Pancreas (tissue), 10 donors: ENCODE results near the gene EMILIN3. TPM values are rescaled to one million over a fixed set of nuclear protein-coding genes. Genes with fewer than 3 reads are reported as not detected.

Experiments
- ATAC-seq, 4 donors: fragments of 200-7000 bp; cut with Tn5 transposase; one replicate each; pipeline versions ENCODE4 v1.8.0 to v1.9.1; 2020; ENCODE audit warnings: mild to moderate bottlenecking in 4 of 4, moderate library complexity in 4 of 4
- DNase-seq, 6 donors: peaks; one replicate each; pipeline ENCODE4 v3.0.0-alpha.2; 2020
- FAIRE-seq: peaks from 2 replicates; lab custom pipeline; 2012; peaks lifted over from hg19 to GRCh38; lab: Jason Lieb, UNC
- H3K27ac ChIP-seq, 4 donors: fragments of 200-600 bp; sonication (generic); 1 replicate in 3 of 4; 2 replicates in 1 of 4; pipeline versions ENCODE4 v1.5.0 to v1.8.0; 2020
- H3K27me3 ChIP-seq, 4 donors: fragments of 200-600 bp; one replicate each; pipeline ENCODE4 v1.8.0; 2021
- H3K36me3 ChIP-seq, 3 donors: fragments of 200-600 bp; sonication (generic) in 1 of 3; one replicate each; pipeline versions ENCODE4 v1.5.0 to v1.8.0; 2020 to 2021
- H3K4me1 ChIP-seq, 3 donors: fragments of 200-600 bp; one replicate each; pipeline ENCODE4 v1.8.0; 2021
- H3K4me3 ChIP-seq, 4 donors: fragments of 200-600 bp; sonication (generic) in 2 of 4; one replicate each; pipeline versions ENCODE4 v1.5.0 to v1.8.0; 2020 to 2021
- H3K9me3 ChIP-seq, 4 donors: fragments of 200-600 bp; one replicate each; pipeline ENCODE4 v1.8.0; 2021
- WGBS, 2 donors: extraction: QIAGEN DNeasy Blood & Tissue Kit; methylation state at CpG; one replicate each; pipeline ENCODE4 v1.1.7; 2013; 5-methylcytosine and 5-hydroxymethylcytosine counted together
- intact Hi-C, 3 donors: fragments of 100-400 bp; cut with DNase I; formaldehyde crosslinking; loops; one replicate each; pipeline versions ENCODE4 v1.11.1 to v1.14.2; 2022
- polyA plus RNA-seq, 2 donors: library from polyadenylated mRNA; stranded (reverse); fragments of 200-250 nt; gene quantifications; one replicate each; pipeline ENCODE4 v1.2.3, GENCODE V29; 2013
- total RNA-seq, 6 donors: library from RNA; stranded (reverse); fragmentation: NEBNext Ultra II Directional in 4 of 6; extraction: Animal tissue kit (Norgen Biotek cat#: 25700) in 4 of 6; gene quantifications; one replicate each; pipeline versions ENCODE4 v1.2.1 to v1.2.4, GENCODE V29; 2021 to 2023
- TF ChIP-seq, protein P1 (sequence below), 4 donors: fragments of 200-600 bp; sonication (generic) in 3 of 4; IDR thresholded peaks; one replicate each; pipeline versions ENCODE4 v1.5.0 to v1.8.0; 2021; ENCODE audit warnings: antibody characterized with exemption in 4 of 4
- donor health status: healthy with polysubstance abuse.
- donor health status: DM: no; HTN: no; CAD: no; lungs with moderate emphysema.
- donor health status: DM: no; HTN: no; CAD: no.
- donor health status: control.
- donor health status: control.
- donor health status: Bipolar disorder and iron deficiency.
- donor health status: DM: yes; HTN: yes; CAD: no.
- donor health status: DM: no; HTN: no; CAD: no.
- donor health status: DM: no; HTN: no; CAD: no.
- donor health status: DM: yes; HTN: yes; CAD: no.

Gene EMILIN3
- total and polyA plus RNA-seq, 8 donors = 0.04 to 0.33 (median 0.06) TPM; not detected in 3

DNA sequence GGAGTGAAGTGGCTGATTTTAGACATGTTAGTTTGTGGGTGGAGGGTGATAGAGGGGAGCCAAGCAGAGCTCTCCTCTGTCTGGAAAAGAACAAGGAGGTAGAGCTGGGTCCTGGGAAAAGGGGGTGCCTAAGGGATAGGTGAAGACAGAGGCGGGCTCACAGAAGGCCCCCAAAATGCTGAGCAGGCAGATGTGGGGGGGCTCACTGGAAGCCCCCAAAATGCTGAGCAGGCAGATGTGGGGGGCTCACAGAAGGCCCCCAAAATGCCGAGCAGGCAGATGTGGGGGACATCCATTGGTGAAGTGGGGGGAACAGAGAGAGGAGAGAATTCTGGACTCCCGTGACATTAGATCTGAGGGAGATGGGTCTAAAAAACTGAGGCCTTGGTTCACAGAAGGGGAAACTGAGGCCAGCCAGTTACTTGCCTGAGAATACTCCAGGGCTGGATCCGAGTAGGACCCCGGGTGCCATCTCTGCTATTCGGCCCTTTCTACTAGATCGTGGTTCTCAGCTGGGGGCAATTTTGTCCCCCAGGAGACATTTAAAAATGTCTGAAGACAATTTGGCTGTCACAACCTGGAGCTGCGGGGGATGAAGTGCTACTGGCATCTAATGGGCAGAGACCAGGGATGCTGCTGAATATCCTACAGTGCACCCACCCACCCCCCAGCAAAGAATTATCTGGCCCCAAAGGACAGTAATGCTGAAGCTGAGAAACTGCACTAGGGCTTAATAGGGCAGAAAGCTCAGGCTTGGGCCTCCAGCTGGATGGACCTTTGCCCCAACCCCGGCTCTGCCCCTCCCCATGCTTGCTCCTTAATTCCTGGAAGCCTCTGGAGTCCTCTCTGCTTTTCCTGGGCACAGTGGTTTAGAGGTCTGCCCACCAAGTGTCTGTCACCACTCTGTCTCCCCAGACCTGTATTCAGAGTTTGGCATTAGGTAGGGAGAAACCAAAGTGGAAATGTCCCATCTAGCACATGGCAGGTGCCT is 23.8 kb downstream of the EMILIN3 start:
- no peak for DNase-seq
- Histone ChIP-seq H3K27ac (no peak overlapping the region), H3K27me3 (no peaks in the 10 kb centered on the region), H3K4me1 (peaks cover 0 to 11% (median 0%) of the 10 kb centered on the region in 3 donors), H3K4me3 (no peak overlapping the region), H3K9me3 (no peaks in the 10 kb centered on the region), H3K36me3 (no peaks in the 10 kb centered on the region)
- TF ChIP-seq, protein P1, sequence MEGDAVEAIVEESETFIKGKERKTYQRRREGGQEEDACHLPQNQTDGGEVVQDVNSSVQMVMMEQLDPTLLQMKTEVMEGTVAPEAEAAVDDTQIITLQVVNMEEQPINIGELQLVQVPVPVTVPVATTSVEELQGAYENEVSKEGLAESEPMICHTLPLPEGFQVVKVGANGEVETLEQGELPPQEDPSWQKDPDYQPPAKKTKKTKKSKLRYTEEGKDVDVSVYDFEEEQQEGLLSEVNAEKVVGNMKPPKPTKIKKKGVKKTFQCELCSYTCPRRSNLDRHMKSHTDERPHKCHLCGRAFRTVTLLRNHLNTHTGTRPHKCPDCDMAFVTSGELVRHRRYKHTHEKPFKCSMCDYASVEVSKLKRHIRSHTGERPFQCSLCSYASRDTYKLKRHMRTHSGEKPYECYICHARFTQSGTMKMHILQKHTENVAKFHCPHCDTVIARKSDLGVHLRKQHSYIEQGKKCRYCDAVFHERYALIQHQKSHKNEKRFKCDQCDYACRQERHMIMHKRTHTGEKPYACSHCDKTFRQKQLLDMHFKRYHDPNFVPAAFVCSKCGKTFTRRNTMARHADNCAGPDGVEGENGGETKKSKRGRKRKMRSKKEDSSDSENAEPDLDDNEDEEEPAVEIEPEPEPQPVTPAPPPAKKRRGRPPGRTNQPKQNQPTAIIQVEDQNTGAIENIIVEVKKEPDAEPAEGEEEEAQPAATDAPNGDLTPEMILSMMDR (IDR thresholded peaks at IDR 0.05) = no peak
- 88 to 93% methylated on average over 8 to 9 of the region's 9 CpGs for WGBS, 2 donors
- no peak for FAIRE-seq
- no peak for ATAC-seq
- intact Hi-C loops = loop anchor here in 2 of 3 donors (5.0 to 10.0 kb wide), 2 partner anchors 170 to 368 kb away; no protein-coding TSS in a partner anchor

DNA sequence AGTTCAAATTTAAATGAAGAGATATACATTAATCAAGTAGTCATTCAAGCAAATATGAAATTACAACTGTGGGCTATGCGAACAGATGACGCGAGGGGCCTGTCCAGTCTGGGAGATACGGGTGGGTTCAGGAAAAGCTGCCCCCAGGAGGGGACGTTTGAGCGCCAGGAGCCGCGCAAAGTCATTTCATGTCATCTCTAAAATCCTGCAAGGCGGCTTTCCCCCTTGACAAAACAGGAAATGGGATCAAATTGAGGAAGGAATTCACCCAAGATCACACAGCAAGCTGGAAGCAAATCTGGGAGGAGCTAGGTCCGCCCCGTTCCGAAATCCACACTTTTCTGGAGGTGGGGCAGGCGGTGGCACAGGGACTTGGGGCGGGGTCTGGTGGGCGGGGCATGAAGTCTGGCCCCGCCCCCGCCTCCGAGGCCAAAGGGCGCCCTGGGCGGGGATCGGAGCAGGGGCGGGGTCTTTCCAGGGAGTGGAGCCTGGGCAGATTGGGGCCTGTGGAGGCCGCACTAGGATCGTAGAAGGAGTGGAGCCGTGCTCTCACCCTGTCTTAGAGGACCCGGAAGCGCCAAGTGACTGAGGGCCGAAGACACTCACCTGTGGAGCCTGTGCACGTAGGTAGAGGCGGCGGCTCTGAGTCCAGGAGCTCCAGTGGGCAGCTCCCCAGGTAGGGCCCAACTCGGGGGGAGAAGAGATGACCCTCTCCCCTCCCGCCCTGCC is 26.1 kb downstream of the EMILIN3 start, which contains the start of gene LPIN3:
Gene LPIN3 (plus strand): TSS at position 495 of the 729 bp plus-strand sequence. CDS start 4,983 bp downstream, outside the sequence.
- TF ChIP-seq, protein P1 (IDR thresholded peaks at IDR 0.05) = peak in 1 of 4 donors; percentile 17
- intact Hi-C loops = loop anchor here in 2 of 3 donors (5.0 to 10.0 kb wide), 2 partner anchors 168 to 366 kb away; no protein-coding TSS in a partner anchor
- ATAC-seq = peak; percentile 92 to 97 (median 94)
- peak within 1 kb of the TSS; percentile 31 to 84 (median 68) for H3K27ac ChIP-seq
- peak within 1 kb of the TSS; percentile 13 to 57 (median 31) for H3K4me3 ChIP-seq
- no peak for FAIRE-seq
- no peaks in the 10 kb centered on the region for H3K36me3 ChIP-seq
- peaks cover 0 to 8% (median 0%) of the 10 kb centered on the region in 3 donors for H3K4me1 ChIP-seq
- DNase-seq = peak; percentile 91 to 97 (median 94)
- WGBS, 2 donors = 1 to 4% methylated on average over 30 to 33 of the region's 33 CpGs
- H3K27me3 ChIP-seq = no peaks in the 10 kb centered on the region
- H3K9me3 ChIP-seq = no peaks in the 10 kb centered on the region

DNA sequence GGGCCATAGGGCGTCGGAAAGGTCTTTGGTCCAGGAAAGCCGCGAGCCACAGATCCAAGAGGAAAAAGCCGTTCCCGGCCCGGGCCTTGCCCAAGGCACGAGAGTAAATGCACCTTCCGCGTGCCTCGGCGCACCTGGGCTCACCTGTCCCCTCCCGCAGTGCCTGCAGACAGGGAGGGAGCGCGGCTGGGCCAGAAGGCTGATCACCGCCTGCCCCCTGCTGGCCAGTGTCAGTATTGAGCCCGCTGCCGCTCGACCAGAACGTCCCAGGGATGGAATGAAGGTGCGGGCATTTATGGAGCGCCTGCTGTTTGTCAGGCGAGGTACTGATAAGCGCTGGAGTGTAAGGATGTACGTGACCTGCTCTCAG is 26.7 kb downstream of the EMILIN3 start:
- DNase-seq (peak; percentile 90 to 98 (median 95)), ATAC-seq (peak; percentile 86 to 95 (median 90)), FAIRE-seq (no peak)
- peaks cover 0 to 8% (median 0%) of the 10 kb centered on the region in 3 donors for H3K4me1 ChIP-seq
- no peaks in the 10 kb centered on the region for H3K9me3 ChIP-seq
- H3K4me3 ChIP-seq = peak overlapping the region in 3 of 4 donors; percentile 13 to 57 (median 43)
- no peaks in the 10 kb centered on the region for H3K27me3 ChIP-seq
- intact Hi-C loops = loop anchor here in 2 of 3 donors (5.0 to 10.0 kb wide), 3 partner anchors 105 to 365 kb away; no protein-coding TSS in a partner anchor
- no peaks in the 10 kb centered on the region for H3K36me3 ChIP-seq
- peak overlapping the region; percentile 30 to 84 (median 68) for H3K27ac ChIP-seq
- TF ChIP-seq, protein P1 (IDR thresholded peaks at IDR 0.05) = peak; percentile 96 to 98 (median 98)
- 1 to 2% methylated on average over 25 of the region's 25 CpGs for WGBS, 2 donors

DNA sequence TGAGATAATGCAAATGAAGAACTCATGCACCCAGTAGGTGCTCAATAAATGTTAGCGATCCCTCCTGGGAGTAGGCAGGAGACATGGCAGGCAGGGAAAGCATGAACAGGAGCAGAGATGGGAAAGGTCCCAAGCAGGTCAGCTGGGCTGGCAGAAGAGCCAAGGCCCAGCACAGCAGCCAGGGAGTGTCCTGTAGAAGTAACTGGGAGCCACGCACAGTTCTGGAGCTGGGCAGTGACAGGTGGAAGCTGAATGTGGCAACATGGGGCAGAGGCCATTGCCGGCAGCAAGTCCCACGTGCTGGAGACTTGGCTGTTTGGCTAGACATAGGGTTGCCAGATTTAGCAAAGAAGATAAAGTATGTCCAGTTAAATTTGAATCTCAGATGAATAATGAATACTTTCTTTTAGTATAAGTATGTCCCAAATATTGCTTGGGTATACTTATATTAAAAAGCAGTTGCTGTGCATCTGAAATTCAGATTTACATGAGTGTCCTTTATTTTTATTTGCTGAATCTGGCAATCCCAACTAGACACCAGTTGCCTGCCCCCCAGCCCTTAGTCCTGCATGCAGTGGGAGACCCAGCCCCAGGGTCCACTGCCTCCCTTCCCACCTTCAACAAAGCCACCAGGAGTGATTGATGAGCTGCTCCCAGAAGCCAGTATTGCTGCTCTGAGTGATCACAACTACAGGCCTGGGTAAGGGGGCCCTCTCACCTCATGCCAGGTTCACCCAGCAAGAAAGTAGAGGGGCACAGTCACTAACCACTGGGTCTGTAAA is 29.7 kb downstream of the EMILIN3 start:
- 87 to 91% methylated on average over 4 of the region's 4 CpGs for WGBS, 2 donors
- no peaks in the 10 kb centered on the region for H3K9me3 ChIP-seq
- DNase-seq (no peak), FAIRE-seq (no peak), ATAC-seq (no peak)
- intact Hi-C loops = loop anchor here in 1 of 3 donors (5.0 to 10.0 kb wide), 2 partner anchors 102 to 165 kb away; no protein-coding TSS in a partner anchor
- no peak overlapping the region for H3K27ac ChIP-seq
- peaks cover 0 to 8% (median 0%) of the 10 kb centered on the region in 3 donors for H3K4me1 ChIP-seq
- H3K27me3 ChIP-seq = no peaks in the 10 kb centered on the region
- H3K36me3 ChIP-seq = no peaks in the 10 kb centered on the region
- TF ChIP-seq, protein P1 (IDR thresholded peaks at IDR 0.05) = no peak
- no peak overlapping the region for H3K4me3 ChIP-seq
